NB4 (cell line): ENCODE results near the gene ZNF518A.

ENCODE experiments used
- CTCF ChIP-seq: IDR thresholded peaks from one replicate; pipeline ENCODE4 v1.5.1; 2012; ENCODE audit warnings: low read depth, low read length
- MAX ChIP-seq: IDR thresholded peaks from 2 replicates; pipeline ENCODE4 v1.6.1; 2011; ENCODE audit warnings: low read depth, low read length

GRCh38 chr10:96092999-96093767 is 36.9 kb upstream of the ZNF518A start:
- TF ChIP-seq CTCF (no peak), MAX (no peak)
